ENCODE results near the gene ERCC2. TPM values are rescaled to one million over a fixed set of nuclear protein-coding genes. Genes with fewer than 3 reads are reported as not detected.

ERCC2 gene
- total RNA-seq (2022; extraction: Qiagen RNA extraction): 10.7 to 15.6 TPM (median 12.6 TPM) in 5 replicates

DNA sequence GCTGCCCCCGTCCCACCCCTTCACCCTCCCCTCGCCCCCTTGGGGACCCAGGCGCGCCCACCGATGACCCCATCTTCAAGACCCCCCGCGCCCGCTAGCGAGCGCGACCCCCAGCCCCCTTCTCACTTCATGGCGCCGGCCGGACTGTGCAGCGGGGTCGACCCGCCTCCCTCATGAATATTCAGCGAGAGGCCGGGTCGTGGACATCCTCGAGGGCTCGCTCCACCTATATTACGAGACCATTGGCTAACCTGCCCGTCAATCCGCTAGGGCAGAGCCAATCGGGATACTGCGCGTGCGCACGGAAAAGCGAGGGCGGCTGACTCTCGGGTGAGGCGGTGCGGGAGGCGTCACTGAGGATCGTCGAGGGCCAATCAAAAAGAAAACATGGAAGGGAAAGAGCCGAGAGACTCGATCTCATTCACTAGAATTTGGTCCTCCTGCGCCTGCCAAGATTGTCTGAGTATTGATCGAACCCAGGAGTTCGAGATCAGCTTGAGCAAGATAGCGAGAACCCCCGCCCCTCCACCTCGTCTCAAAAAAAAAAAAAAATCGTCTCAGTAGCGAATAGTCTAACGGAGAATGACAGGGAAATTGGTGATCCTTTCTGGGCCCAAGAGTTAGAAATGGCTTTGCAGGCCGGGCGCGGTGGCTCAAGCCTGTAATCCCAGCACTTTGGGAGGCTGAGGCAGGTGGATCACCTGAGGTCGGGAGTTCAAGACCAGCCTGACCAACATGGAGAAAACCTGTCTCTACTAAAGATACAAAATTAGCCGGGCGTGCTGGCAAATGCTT is at the start of gene ERCC2:
TSS of gene ERCC2 (minus strand) at position 164 of the 795 bp plus-strand sequence. CDS start at position 131, 33 bp downstream.

DNA sequence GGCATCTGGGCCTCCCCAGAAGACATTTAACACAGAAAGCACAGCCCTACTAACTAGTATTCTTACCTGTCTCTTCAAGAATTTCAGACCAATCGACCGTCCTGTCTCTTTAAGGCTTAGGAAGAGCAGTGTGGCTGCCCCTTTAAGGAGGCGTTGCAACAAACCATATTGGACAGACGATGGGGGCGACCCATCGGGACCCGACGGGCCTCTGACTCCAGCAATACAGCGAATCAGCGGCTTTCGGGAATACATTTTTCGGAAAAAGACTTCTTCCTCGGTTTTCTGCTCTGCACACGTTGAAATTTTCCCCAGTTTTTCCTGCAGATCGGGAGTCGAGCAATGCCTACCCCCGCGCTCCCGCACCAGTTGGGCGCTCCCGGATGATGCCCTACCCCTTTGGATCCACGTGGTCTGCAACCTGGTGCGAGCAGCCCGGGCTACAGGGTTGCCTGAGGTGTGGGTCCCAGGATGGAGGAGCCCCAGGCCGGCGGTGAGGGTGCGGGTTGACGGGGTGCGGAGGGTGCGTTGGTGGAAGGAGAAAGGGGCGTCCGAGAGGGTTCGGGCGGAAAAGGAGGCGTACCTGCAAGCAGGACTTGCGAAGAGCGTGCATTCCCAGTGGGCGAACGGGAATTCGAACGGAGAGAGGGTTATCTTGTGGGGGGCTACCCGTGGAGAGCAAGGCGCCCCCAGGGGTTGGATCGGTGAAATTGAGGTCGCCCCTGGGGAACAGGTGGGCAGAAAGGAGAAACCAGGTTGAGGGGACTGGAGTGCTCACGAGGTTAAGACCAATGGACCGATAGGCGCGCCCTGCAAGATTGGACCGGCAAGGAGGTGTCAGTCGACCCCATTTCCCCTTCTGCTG is 36.1 kb upstream of the ERCC2 start, which contains the start of gene POLR1G:
TSS of gene POLR1G (plus strand) at position 419 of the 865 bp plus-strand sequence. CDS start at position 472, 53 bp downstream.

DNA sequence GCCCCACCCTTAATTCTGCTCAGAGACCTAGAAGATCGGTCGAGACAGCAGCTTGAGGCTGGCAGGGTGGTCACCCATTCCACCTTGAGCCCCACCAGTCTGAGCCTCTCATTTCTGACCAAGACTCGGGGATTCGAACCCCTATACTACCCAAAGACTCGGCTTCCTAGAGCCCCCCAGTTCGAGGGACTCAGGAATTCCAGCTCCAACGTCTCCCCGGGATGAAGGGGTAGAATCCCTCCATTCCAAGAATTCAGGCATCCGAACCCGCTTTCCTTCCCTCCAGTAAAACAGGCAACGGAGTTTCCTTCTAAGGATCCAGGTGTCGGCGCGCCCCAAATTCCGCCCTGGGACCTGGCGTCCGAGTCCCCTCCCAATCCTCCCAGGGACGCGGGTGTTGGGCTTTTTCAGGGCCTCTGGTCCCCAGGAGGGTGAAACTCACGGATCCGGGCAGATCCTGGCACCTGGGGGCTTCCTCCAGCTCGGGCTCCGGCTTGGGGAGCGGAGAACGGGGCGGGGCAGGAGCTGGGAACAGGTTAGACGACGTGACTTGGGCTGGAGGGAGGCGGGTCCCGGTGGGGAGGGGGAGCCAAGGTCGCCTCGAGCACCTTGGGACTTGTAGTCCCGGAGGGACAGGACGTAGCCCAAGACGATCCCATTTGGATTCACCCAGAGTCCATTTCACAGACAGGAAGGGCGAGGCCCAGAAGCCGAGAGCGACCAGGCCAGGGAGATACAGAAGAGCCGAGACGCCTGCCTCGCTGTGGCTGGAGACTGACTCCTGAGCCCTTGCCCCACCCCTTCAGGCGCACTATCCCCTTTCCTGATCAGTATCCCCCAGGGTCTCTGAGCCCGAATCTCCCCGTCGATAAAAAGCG is 34.4 kb upstream of the ERCC2 start, which contains the start of gene PPP1R13L:
TSS of gene PPP1R13L (minus strand) at position 513 of the 878 bp plus-strand sequence. CDS start 6,751 bp downstream, outside the sequence.

DNA sequence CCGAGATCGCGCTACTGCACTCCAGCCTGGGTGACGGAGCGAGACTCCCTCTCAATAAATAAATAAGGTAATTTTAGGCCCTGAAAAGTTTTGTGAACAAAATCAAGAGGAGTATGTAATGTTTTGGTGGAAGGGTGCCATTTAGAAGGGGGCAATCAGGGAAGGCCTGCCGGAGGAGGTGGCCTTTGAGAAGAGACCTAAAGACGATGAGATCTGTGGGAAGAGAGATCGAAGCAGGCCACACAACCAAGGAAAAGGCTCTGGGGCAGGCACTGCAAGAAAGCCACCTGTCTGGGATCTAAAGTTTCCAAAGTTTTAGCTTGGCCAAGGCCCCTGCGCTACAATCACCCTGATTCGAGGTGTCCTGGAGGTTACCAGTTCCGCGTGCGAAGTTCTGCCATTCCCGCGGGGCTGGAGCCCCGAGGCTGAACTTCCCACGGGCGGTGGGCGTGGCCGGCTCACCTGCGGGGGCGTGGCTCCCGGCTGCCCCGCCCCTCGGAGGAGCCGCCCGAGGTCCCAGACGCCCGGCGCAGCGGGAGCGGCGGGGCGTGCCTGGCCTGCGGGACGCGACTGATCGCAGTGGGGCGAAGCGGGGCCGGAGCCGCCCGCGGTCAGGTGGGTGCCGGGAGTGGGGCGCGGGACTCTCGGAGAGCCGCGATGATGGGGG is 30.0 kb downstream of the ERCC2 start, which contains the start of gene KLC3:
TSS of gene KLC3 (plus strand) at position 519 of the 667 bp plus-strand sequence. CDS start 4,792 bp downstream, outside the sequence.

DNA sequence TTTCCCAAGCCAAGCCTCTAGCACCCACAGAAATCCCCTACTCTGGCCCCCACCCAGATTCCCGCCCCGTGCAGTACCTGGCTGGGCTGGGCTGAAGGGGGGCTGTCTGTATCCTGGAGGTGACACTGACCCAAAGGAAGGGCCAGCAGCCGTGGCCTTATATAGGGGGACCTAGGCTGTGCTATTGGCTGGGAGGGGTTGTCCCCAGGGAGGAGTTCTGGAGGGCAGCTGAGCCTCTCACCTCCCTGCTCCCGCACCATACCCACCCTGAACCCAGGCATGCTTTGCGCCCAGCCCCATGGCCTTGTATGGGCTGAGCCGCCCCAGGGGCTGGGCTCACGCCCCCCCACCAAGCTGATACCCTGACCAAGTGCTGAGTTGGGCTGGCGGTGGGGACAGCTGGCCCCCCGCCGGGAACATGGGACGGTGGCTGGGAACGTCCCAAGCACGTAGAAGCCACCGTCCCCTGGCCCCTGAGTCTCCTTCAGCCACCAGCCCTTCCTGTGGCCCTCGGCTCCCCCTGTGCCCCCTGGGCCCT is 47.6 kb downstream of the ERCC2 start, which contains the start of gene CKM:
TSS of gene CKM (minus strand) at position 132 of the 538 bp plus-strand sequence. CDS start 3,162 bp downstream, outside the sequence.

Other genes starting within 250 kb of the ERCC2 start
- gene NKPD1, start 209.6 kb downstream of the ERCC2 start, total RNA-seq (2022; extraction: Qiagen RNA extraction): 0.09 to 0.21 TPM (median 0.10 TPM) in 5 replicates
- 39.2 to 45.1 TPM (median 43.3 TPM) in 5 replicates for gene TRAPPC6A, start 192.3 kb downstream of the ERCC2 start, total RNA-seq (2022; extraction: Qiagen RNA extraction)
- 10.7 to 15.5 TPM (median 14.7 TPM) in 5 replicates for gene BLOC1S3, start 191.8 kb downstream of the ERCC2 start, total RNA-seq (2022; extraction: Qiagen RNA extraction)
- 0.58 to 1.8 TPM (median 1.3 TPM) in 5 replicates for gene EXOC3L2, start 125.2 kb downstream of the ERCC2 start, total RNA-seq (2022; extraction: Qiagen RNA extraction)
- gene MARK4, start 119.3 kb downstream of the ERCC2 start, total RNA-seq (2022; extraction: Qiagen RNA extraction): 5.7 to 7.3 TPM (median 6.4 TPM) in 5 replicates
- not detected in 5 replicates for gene CKM, start 47.7 kb downstream of the ERCC2 start, total RNA-seq (2022; extraction: Qiagen RNA extraction)
- 0.62 to 1.1 TPM (median 0.85 TPM) in 5 replicates for gene KLC3, start 29.8 kb downstream of the ERCC2 start, total RNA-seq (2022; extraction: Qiagen RNA extraction)
- 29.4 to 40.5 TPM (median 30.3 TPM) in 5 replicates for gene PPP1R13L, start 34.5 kb upstream of the ERCC2 start, total RNA-seq (2022; extraction: Qiagen RNA extraction)
- 41.9 to 52.7 TPM (median 46.6 TPM) in 5 replicates for gene POLR1G, start 36.1 kb upstream of the ERCC2 start, total RNA-seq (2022; extraction: Qiagen RNA extraction)
- 127 to 168 TPM (median 156 TPM) in 5 replicates for gene ERCC1, start 53.3 kb upstream of the ERCC2 start, total RNA-seq (2022; extraction: Qiagen RNA extraction)
- gene FOSB, start 97.4 kb upstream of the ERCC2 start, total RNA-seq (2022; extraction: Qiagen RNA extraction): 11.7 to 21.6 TPM (median 17.1 TPM) in 5 replicates
- 9.0 to 13.7 TPM (median 11.1 TPM) in 5 replicates for gene RTN2, start 126.5 kb upstream of the ERCC2 start, total RNA-seq (2022; extraction: Qiagen RNA extraction)
- 6.4 to 8.3 TPM (median 7.8 TPM) in 5 replicates for gene PPM1N, start 127.9 kb upstream of the ERCC2 start, total RNA-seq (2022; extraction: Qiagen RNA extraction)
- gene VASP, start 136.9 kb upstream of the ERCC2 start, total RNA-seq (2022; extraction: Qiagen RNA extraction): 120 to 159 TPM (median 139 TPM) in 5 replicates
- 11.0 to 18.1 TPM (median 16.8 TPM) in 5 replicates for gene OPA3, start 214.2 kb upstream of the ERCC2 start, total RNA-seq (2022; extraction: Qiagen RNA extraction)
- gene GPR4, start 231.6 kb upstream of the ERCC2 start, total RNA-seq (2022; extraction: Qiagen RNA extraction): 0.06 to 0.13 TPM (median 0.10 TPM) in 5 replicates

Data from A549 treated with CORT108297 at 1 μM for 4 hours (cell line).